Measurements from ENCODE around the gene ZFC3H1. TPM values are rescaled to one million over a fixed set of nuclear protein-coding genes. Genes with fewer than 3 reads are reported as not detected.
A peak's percentile ranks its signal among the peaks of the same experiment; 100 is the strongest.

ZFC3H1 gene
- total and polyA plus RNA-seq, 2 of the 13 experiments (the other 11 are each of a cell fraction or from before 2014, with no cell fraction given), result 17.1 to 38.3 TPM

DNA sequence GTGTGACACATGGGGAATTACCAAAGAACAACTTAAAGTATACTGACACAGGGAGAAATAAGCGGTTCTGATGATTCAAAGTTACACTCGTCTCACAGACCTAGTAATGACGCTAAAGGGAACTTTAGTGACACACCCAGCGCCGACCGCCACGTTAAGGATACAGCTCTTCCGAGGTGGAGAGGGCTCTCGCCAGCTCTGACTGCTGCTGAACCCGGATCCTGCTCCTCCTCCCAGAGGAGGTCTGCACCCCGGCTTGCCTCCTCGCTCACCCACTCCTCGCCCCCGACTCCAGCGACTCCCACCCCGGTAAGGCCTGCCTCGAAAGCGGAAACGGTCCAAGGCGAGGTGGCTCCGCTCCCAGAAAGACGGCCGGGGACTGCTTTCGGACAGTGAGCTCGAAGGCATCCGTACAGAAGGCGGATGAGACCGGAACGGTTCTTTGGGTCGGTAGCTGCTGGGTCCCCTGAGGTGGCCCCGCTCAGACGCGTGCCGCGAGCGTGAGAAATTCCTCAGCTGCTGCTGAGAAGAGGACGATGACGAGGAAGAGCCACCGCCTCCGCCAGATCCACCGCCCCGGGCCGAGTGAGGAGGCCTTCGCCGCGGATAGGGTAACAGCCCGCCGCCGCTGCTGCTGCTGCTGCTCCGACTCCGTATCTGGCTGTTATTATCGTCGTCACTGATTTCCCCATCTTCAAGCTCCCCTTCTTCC, 643 bp downstream of the ZFC3H1 start (continued):
- TF ChIP-seq FOSL1 (CRISPR knock-in tag; IDR thresholded peaks at IDR 0.05; ENCODE audit: borderline replicate concordance) (no peak), ZNF766 (CRISPR knock-in tag; IDR thresholded peaks at IDR 0.05; ENCODE audit: borderline replicate concordance) (no peak), ISX (CRISPR knock-in tag; conservative IDR thresholded peaks at IDR 0.05) (peak; percentile 5; the same call in 1 of the 2 replicates), IRF9 (CRISPR knock-in tag; IDR thresholded peaks at IDR 0.05; ENCODE audit: borderline replicate concordance) (peak; percentile 35; the same call in 1 of the 2 replicates), XRCC5 (optimal IDR thresholded peaks at IDR 0.05; ENCODE audit: low read length) (peak; percentile 41), ZNF776 (CRISPR knock-in tag; IDR thresholded peaks at IDR 0.05) (peak; percentile 86; the same call in 1 of the 2 replicates), BORCS8-MEF2B (CRISPR knock-in tag; IDR thresholded peaks at IDR 0.05) (no peak), KLF15 (CRISPR knock-in tag; IDR thresholded peaks at IDR 0.05; ENCODE audit: borderline replicate concordance) (0 out of 2 replicates have a peak, but pooled peaks have one; percentile 62), ZNF569 (CRISPR knock-in tag; IDR thresholded peaks at IDR 0.05; ENCODE audit: borderline replicate concordance) (no peak), ZFYVE20 (CRISPR knock-in tag; IDR thresholded peaks at IDR 0.05; ENCODE audit: borderline replicate concordance, low read depth) (0 out of 2 replicates have a peak, but pooled peaks have one; percentile 27), RBFOX2 (IDR thresholded peaks at IDR 0.05; ENCODE audit: low read depth, low read length) (peak; percentile 74), ZNF142 (CRISPR knock-in tag; IDR thresholded peaks at IDR 0.05) (0 out of 2 replicates have a peak, but pooled peaks have one; percentile 8), ZNF501 (CRISPR knock-in tag; IDR thresholded peaks at IDR 0.05) (no peak), KMT2A (CRISPR knock-in tag; IDR thresholded peaks at IDR 0.05) (peak; percentile 46; the same call in 1 of the 2 replicates), POGK (CRISPR knock-in tag; conservative IDR thresholded peaks at IDR 0.05) (0 out of 2 replicates have a peak, but pooled peaks have one; percentile 35), ZNF768 (CRISPR knock-in tag; IDR thresholded peaks at IDR 0.05) (peak; percentile 15; the same call in 1 of the 2 replicates), DPF2 (CRISPR knock-in tag; IDR thresholded peaks at IDR 0.05; ENCODE audit: borderline replicate concordance, low read depth) (no peak)
- TF ChIP-seq, protein P1, sequence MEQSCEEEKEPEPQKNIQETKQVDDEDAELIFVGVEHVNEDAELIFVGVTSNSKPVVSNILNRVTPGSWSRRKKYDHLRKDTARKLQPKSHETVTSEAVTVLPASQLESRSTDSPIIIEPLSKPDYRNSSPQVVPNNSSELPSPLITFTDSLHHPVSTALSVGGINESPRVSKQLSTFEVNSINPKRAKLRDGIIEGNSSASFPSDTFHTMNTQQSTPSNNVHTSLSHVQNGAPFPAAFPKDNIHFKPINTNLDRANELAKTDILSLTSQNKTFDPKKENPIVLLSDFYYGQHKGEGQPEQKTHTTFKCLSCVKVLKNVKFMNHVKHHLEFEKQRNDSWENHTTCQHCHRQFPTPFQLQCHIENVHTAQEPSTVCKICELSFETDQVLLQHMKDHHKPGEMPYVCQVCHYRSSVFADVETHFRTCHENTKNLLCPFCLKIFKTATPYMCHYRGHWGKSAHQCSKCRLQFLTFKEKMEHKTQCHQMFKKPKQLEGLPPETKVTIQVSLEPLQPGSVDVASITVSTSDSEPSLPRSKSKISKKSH (CRISPR knock-in tag; IDR thresholded peaks at IDR 0.05; ENCODE audit: borderline replicate concordance), result peak; percentile 45; the same call in 1 of the 2 replicates

All from HepG2 (cell line).